GM18909 (cell line): ENCODE data around the gene POLR2J.
A peak's percentile ranks its signal among the peaks of the same experiment; 100 is the strongest.
"Not testable (repeated sequence)": the region's sequence is repeated elsewhere in the genome, so short reads cannot be mapped to it uniquely, and the experiment has no call there.

Experiments used
- ATAC-seq: cut with Tn5 transposase; IDR thresholded peaks from one replicate; pipeline ENCODE4 v1.9.1; 2021; ENCODE audit warnings: mild to moderate bottlenecking; ENCODE audit not compliant: unreplicated experiment, poor library complexity

POLR2J gene

GRCh38 chr7:102467581-102468477 lies 10.9 kb downstream of the POLR2J start:
- no peak for ATAC-seq

- ATAC-seq, result no peak
These were observed 12.6 kb downstream of the POLR2J start for GRCh38 chr7:102466097-102466496.

GRCh38 chr7:102464577-102465280 lies 14.0 kb downstream of the POLR2J start, which contains the start of the genes ALKBH4 and LRWD1:
TSS of gene ALKBH4 (minus strand) at chr7:102464863. CDS start at chr7:102464836, 27 bp downstream.
TSS of gene LRWD1 (plus strand) at chr7:102464984. CDS start at chr7:102465081, 97 bp downstream.
- peak; percentile 90 for ATAC-seq

- ATAC-seq, result no peak
These were observed 14.7 kb downstream of the POLR2J start for GRCh38 chr7:102463841-102464576.

- no peak for ATAC-seq
These were observed 18.3 kb downstream of the POLR2J start for GRCh38 chr7:102460467-102460866.

GRCh38 chr7:102459221-102459844 lies 19.4 kb downstream of the POLR2J start:
- ATAC-seq, result no peak

GRCh38 chr7:102457352-102457924 lies 21.3 kb downstream of the POLR2J start:
- no peak for ATAC-seq

- no peak for ATAC-seq
These were observed 22.4 kb downstream of the POLR2J start for GRCh38 chr7:102456327-102456726.

- ATAC-seq, result no peak
These were observed 23.1 kb downstream of the POLR2J start for GRCh38 chr7:102455596-102455995.

- ATAC-seq, result not testable (repeated sequence)
These were observed 23.8 kb downstream of the POLR2J start for GRCh38 chr7:102454932-102455331.

GRCh38 chr7:102454468-102454867 lies 24.3 kb downstream of the POLR2J start:
- no peak for ATAC-seq

- no peak for ATAC-seq
These were observed 25.4 kb downstream of the POLR2J start for GRCh38 chr7:102453319-102453718.

GRCh38 chr7:102452451-102452850 lies 26.3 kb downstream of the POLR2J start:
- no peak for ATAC-seq

- no peak for ATAC-seq
These were observed 27.2 kb downstream of the POLR2J start for GRCh38 chr7:102451371-102452054.

GRCh38 chr7:102450242-102450641 lies 28.5 kb downstream of the POLR2J start:
- ATAC-seq, result peak; percentile 44

- no peak for ATAC-seq
These were observed 29.6 kb downstream of the POLR2J start for GRCh38 chr7:102449136-102449535.

- ATAC-seq, result no peak
These were observed 31.4 kb downstream of the POLR2J start for GRCh38 chr7:102447311-102447710.

- ATAC-seq, result no peak
These were observed 32.1 kb downstream of the POLR2J start for GRCh38 chr7:102446387-102447156.
